ENCODE measurements around the gene BLMH.

Gene BLMH

DNA sequence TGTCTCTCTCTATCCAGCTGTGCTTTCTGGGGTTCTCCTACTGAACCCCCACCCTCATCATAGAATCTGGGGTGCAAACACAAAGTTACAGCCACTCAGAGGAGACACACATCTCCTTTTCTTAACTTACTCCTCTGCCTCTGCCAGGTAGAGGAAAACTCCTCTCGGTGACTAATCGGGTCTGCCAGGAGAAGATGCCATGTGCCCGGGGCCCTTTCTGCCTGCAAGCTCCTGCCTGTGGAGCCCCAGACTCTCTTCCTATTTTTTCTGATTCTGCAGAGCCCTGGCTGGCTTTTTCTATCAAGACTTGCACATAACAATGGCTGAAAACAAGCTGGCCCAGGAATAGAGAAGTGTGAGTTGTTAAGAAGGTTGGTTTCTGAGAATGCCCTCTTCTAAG is 66.6 kb downstream of the BLMH start:
- Histone ChIP-seq H3K9me2 (replicated peaks; ENCODE audit: low read depth, low read length) (no peaks in the 10 kb centered on the region), H3F3A (ENCODE audit: low read depth) (no peaks in the 10 kb centered on the region), H3K4me3 (ENCODE audit: low read length, poor library complexity, severe bottlenecking) (no peak overlapping the region), H3K9ac (ENCODE audit: low read depth, low read length, poor library complexity, severe bottlenecking) (no peak overlapping the region), H3K36me3 (ENCODE audit: insufficient read depth, low read length) (no peaks in the 10 kb centered on the region), H3K27me3 (ENCODE audit: insufficient read depth, low read length, poor library complexity, severe bottlenecking) (no peaks in the 10 kb centered on the region), H3K4me1 (ENCODE audit: insufficient read depth, low read length, poor library complexity, severe bottlenecking) (no peaks in the 10 kb centered on the region), H3K79me2 (ENCODE audit: insufficient read depth, low read length) (no peaks in the 10 kb centered on the region), H4K20me1 (ENCODE audit: insufficient read depth, low read length, poor library complexity, severe bottlenecking) (no peaks in the 10 kb centered on the region), H3K9me3 (ENCODE audit: insufficient read depth, low read depth, low read length) (no peaks in the 10 kb centered on the region), H3K4me2 (ENCODE audit: low read depth, low read length, poor library complexity, severe bottlenecking) (no peak overlapping the region), H2AFZ (ENCODE audit: low read length) (no peak overlapping the region)
- TF ChIP-seq, protein P1, sequence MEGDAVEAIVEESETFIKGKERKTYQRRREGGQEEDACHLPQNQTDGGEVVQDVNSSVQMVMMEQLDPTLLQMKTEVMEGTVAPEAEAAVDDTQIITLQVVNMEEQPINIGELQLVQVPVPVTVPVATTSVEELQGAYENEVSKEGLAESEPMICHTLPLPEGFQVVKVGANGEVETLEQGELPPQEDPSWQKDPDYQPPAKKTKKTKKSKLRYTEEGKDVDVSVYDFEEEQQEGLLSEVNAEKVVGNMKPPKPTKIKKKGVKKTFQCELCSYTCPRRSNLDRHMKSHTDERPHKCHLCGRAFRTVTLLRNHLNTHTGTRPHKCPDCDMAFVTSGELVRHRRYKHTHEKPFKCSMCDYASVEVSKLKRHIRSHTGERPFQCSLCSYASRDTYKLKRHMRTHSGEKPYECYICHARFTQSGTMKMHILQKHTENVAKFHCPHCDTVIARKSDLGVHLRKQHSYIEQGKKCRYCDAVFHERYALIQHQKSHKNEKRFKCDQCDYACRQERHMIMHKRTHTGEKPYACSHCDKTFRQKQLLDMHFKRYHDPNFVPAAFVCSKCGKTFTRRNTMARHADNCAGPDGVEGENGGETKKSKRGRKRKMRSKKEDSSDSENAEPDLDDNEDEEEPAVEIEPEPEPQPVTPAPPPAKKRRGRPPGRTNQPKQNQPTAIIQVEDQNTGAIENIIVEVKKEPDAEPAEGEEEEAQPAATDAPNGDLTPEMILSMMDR (conservative IDR thresholded peaks at IDR 0.05; ENCODE audit: low read length), result no peak
- no peak for TF ChIP-seq EZH2phosphoT487 (IDR thresholded peaks at IDR 0.05; ENCODE audit: borderline replicate concordance)

DNA sequence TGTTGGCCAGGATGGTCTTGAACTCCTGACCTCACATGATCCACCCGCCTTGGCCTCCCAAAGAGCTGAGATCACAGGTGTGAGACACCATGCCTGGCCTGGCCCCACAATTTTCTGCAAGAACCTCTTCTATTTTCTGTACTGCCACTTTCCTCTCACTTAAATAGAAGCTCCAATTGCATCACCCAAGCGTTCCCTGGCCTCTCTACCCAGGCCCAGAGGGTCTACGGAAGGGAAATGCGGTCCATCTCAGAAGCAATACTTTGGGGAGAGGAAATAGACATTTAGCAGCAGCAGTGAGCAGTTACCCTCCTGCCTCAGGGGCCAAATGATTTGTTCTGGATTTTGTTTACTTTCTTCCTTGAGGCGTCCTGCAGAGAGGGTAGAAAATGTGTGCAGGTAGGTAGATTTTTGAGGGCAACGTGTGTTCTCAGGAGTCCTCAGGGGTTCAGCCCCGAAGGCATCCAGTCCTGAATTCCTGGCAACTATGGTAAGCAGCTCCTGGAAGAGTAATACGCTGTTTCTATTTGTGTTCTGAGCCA is 67.3 kb downstream of the BLMH start:
- Histone ChIP-seq H3K27me3 (ENCODE audit: insufficient read depth, low read length, poor library complexity, severe bottlenecking) (no peaks in the 10 kb centered on the region), H4K20me1 (ENCODE audit: insufficient read depth, low read length, poor library complexity, severe bottlenecking) (no peaks in the 10 kb centered on the region), H3K9me3 (ENCODE audit: insufficient read depth, low read depth, low read length) (no peaks in the 10 kb centered on the region), H3K4me1 (ENCODE audit: insufficient read depth, low read length, poor library complexity, severe bottlenecking) (no peaks in the 10 kb centered on the region), H3K9me2 (replicated peaks; ENCODE audit: low read depth, low read length) (no peaks in the 10 kb centered on the region), H3K36me3 (ENCODE audit: insufficient read depth, low read length) (no peaks in the 10 kb centered on the region), H3K9ac (ENCODE audit: low read depth, low read length, poor library complexity, severe bottlenecking) (no peak overlapping the region), H2AFZ (ENCODE audit: low read length) (no peak overlapping the region), H3K4me3 (ENCODE audit: low read length, poor library complexity, severe bottlenecking) (no peak overlapping the region), H3K79me2 (ENCODE audit: insufficient read depth, low read length) (no peaks in the 10 kb centered on the region), H3K4me2 (ENCODE audit: low read depth, low read length, poor library complexity, severe bottlenecking) (no peak overlapping the region), H3F3A (ENCODE audit: low read depth) (no peaks in the 10 kb centered on the region)
- TF ChIP-seq, protein P1 (conservative IDR thresholded peaks at IDR 0.05; ENCODE audit: low read length), result no peak
- no peak for TF ChIP-seq EZH2phosphoT487 (IDR thresholded peaks at IDR 0.05; ENCODE audit: borderline replicate concordance)

DNA sequence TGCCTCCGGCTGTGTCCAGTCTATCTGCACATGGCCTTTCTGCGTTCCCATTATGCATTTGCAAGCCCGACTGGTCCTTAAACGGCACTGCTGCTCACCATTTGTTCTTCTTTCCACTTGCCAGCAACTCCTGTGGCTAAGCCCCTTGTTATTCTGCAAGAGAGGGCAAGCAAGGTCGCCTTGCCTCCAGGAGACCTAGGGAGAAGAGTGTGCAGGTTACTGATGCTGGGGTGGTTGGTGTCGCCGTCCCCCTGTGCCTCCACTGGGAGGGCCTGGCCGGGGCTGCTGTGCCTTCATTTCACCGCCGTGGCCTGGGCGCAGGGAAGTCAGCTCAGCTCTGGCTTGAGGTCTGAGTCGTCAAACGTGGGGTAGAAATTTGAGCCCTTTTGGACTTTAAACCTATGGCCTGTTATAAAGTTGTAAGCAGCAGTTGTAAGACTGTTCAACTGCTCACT is 69.0 kb downstream of the BLMH start:
- H3K4me3 ChIP-seq (ENCODE audit: low read length, poor library complexity, severe bottlenecking), result no peak overlapping the region
- TF ChIP-seq, protein P1 (conservative IDR thresholded peaks at IDR 0.05; ENCODE audit: low read length), result no peak
- TF ChIP-seq EZH2phosphoT487 (IDR thresholded peaks at IDR 0.05; ENCODE audit: borderline replicate concordance), result no peak
- no peaks in the 10 kb centered on the region for H3K9me3 ChIP-seq (ENCODE audit: insufficient read depth, low read depth, low read length)
- H3K36me3 ChIP-seq (ENCODE audit: insufficient read depth, low read length), result no peaks in the 10 kb centered on the region
- H3K9ac ChIP-seq (ENCODE audit: low read depth, low read length, poor library complexity, severe bottlenecking), result no peak overlapping the region
- no peaks in the 10 kb centered on the region for H3K9me2 ChIP-seq (replicated peaks; ENCODE audit: low read depth, low read length)
- H3F3A ChIP-seq (ENCODE audit: low read depth), result no peaks in the 10 kb centered on the region
- H4K20me1 ChIP-seq (ENCODE audit: insufficient read depth, low read length, poor library complexity, severe bottlenecking), result no peaks in the 10 kb centered on the region
- no peak overlapping the region for H3K4me2 ChIP-seq (ENCODE audit: low read depth, low read length, poor library complexity, severe bottlenecking)
- H3K79me2 ChIP-seq (ENCODE audit: insufficient read depth, low read length), result no peaks in the 10 kb centered on the region
- H2AFZ ChIP-seq (ENCODE audit: low read length), result no peak overlapping the region
- no peaks in the 10 kb centered on the region for H3K27me3 ChIP-seq (ENCODE audit: insufficient read depth, low read length, poor library complexity, severe bottlenecking)
- no peaks in the 10 kb centered on the region for H3K4me1 ChIP-seq (ENCODE audit: insufficient read depth, low read length, poor library complexity, severe bottlenecking)
